GM12891 (cell line): ENCODE data around the gene RPN1.

ENCODE experiments used
- PAX5 ChIP-seq: IDR thresholded peaks from 2 replicates; pipeline ENCODE4 v1.6.1; 2011; ENCODE audit warnings: low read length, moderate library complexity, mild to moderate bottlenecking; ENCODE audit not compliant: insufficient read depth, severe bottlenecking
- POLR2A ChIP-seq: IDR thresholded peaks from 2 replicates; pipeline ENCODE4 v1.6.1; 2011; ENCODE audit warnings: low read depth, low read length, control low read depth
- POLR2AphosphoS5 ChIP-seq: IDR thresholded peaks from 2 replicates; pipeline ENCODE4 v1.6.1; 2011; ENCODE audit warnings: low read depth, low read length, control low read depth
- POU2F2 ChIP-seq: IDR thresholded peaks from 2 replicates; pipeline ENCODE4 v1.6.1; 2011; ENCODE audit warnings: low read depth, mild to moderate bottlenecking, control low read depth, low read length, moderate library complexity
- SPI1 ChIP-seq: IDR thresholded peaks from 2 replicates; pipeline ENCODE4 v1.6.1; 2011; ENCODE audit warnings: low read depth, low read length, control low read depth
- TAF1 ChIP-seq: IDR thresholded peaks from 2 replicates; pipeline ENCODE4 v1.6.1; 2011; ENCODE audit warnings: low read depth, low read length, control low read depth

DNA sequence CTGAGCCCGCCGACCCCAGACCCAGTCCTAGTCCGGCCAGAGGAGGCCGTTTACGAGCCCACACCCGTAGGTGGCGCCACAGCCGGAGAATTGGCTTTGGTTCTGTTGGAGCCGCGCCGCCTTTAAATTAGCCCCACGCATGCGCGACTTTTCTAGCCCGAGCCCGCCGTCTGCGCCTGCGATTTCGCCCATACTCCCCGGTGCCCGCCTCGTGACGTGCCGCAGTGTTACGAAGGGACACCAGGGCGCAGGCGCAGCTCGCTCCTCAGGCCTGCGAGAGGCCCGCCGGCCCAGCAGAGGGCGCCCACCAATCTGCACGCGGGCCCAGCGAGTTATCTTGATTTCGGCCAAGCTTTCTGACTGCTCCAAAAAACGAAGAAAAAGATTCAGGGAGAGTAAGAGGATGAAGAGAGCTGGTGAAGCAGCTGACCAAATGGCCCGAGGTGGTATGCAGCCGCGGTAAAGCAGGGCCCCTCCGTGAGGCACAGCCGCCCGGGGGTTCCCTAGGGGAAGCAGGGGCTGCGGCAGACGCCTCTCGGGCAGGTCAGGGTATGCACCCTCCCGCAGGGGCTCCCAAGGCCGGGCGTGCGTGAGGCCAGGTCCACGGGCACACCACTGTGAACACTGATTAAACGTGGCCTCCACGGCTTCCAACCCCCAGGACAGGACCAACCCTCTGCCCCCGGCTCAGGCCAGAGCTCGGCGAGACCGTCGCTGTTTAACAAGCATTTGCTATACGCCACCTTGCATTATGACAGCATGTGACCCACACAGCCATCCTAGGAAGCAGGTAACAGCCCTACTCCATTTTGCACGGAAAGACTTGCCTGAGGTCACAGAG lies 32.8 kb downstream of the RPN1 start:
- TF ChIP-seq POLR2A (peak; percentile 48; the same call in 1 of the 2 replicates), POLR2AphosphoS5 (peak; percentile 75), TAF1 (0 out of 2 replicates have a peak, but pooled peaks have one; percentile 8), PAX5 (no peak), SPI1 (no peak), POU2F2 (no peak; the same call in 1 of the 2 replicates)
